Right ventricle myocardium inferior (tissue), 1 donor: Measurements from ENCODE around the gene RNF6. TPM values are rescaled to one million over a fixed set of nuclear protein-coding genes. Genes with fewer than 3 reads are reported as not detected.

Source experiments
- ATAC-seq: fragments of 200-7000 bp; cut with Tn5 transposase; one replicate; pipeline ENCODE4 v1.9.1; 2020; ENCODE audit warnings: mild to moderate bottlenecking, moderate library complexity
- DNase-seq: peaks from one replicate; pipeline ENCODE4 v3.0.0; 2021; ENCODE audit errors: missing footprints
- intact Hi-C: fragments of 100-400 bp; cut with DNase I; formaldehyde crosslinking; loops from one replicate; pipeline ENCODE4 v1.11.0; 2022
- total RNA-seq: library from RNA; stranded (reverse); fragmentation: NEBNext Ultra II Directional; extraction: Animal tissue kit (Norgen Biotek cat#: 25700); gene quantifications from one replicate; pipeline ENCODE4 v1.2.1, GENCODE V29; 2021
- donor health status: DM: no; HTN: yes; CAD: no; lungs with severe emphysema.

Gene RNF6
- total RNA-seq, 1 donor from 2014 or later: 19.7 TPM

GRCh38 chr13:26185720-26186117, 36.4 kb downstream of the RNF6 start:
- ATAC-seq (peak; percentile 40), DNase-seq (no peak)
- intact Hi-C loops: loop anchor here (2.0 to 5.0 kb wide), 2 partner anchors 37 to 513 kb away; partner anchors contain the start of gene RNF6

- intact Hi-C loops: loop anchor here (1.0 to 5.0 kb wide), 3 partner anchors 37 to 514 kb away; partner anchors contain the start of gene RNF6
- DNase-seq (no peak), ATAC-seq (peak; percentile 42)
Measured at GRCh38 chr13:26184791-26185250, 37.3 kb downstream of the RNF6 start.

GRCh38 chr13:26183416-26183815, 38.7 kb downstream of the RNF6 start:
- DNase-seq (no peak), ATAC-seq (no peak)
- intact Hi-C loops: no loop called here

- no peak for DNase-seq
- intact Hi-C loops: no loop called here
- ATAC-seq: peak; percentile 75
Measured at GRCh38 chr13:26179344-26179743, 42.8 kb downstream of the RNF6 start.

- ATAC-seq: no peak
- intact Hi-C loops: no loop called here
Measured at GRCh38 chr13:26168835-26169234, 53.3 kb downstream of the RNF6 start.

GRCh38 chr13:26168237-26168814, 53.8 kb downstream of the RNF6 start:
- DNase-seq (no peak), ATAC-seq (no peak)
- intact Hi-C loops: no loop called here

More at GRCh38 chr13:26168835-26169234, 53.3 kb downstream of the RNF6 start:
- no peak for DNase-seq

GRCh38 chr13:26163812-26164211, 58.3 kb downstream of the RNF6 start:
- DNase-seq: no peak
- intact Hi-C loops: no loop called here
- ATAC-seq: no peak

Other genes starting within 250 kb of the RNF6 start
- gene SHISA2, start 170.3 kb downstream of the RNF6 start, total RNA-seq: 0.22 TPM
- gene CDK8, start 31.8 kb upstream of the RNF6 start, total RNA-seq: 10.3 TPM